Activated CD4-positive, alpha-beta memory T cell treated with anti-CD3 and anti-CD28 coated beads, Interleukin-2, amount 10 ng/mL, durations not matched to agents 7 days and 5 days (primary cell): ENCODE measurements around the gene HLF. TPM values are rescaled to one million over a fixed set of nuclear protein-coding genes. Genes with fewer than 3 reads are reported as not detected.

Experiments used
- CTCF ChIA-PET: fragments of 350-600 bp; sonication (Branson Sonifier 250); formaldehyde crosslinking; loops from one replicate; lab custom pipeline; 2021; ENCODE audit warnings: antibody characterized with exemption, inconsistent platforms; lab: Charles Lee
- POLR2A ChIA-PET: fragments of 350-600 bp; sonication (Branson Sonifier 250); formaldehyde crosslinking; loops from one replicate; lab custom pipeline; 2021; ENCODE audit warnings: antibody characterized with exemption; lab: Charles Lee
- DNase-seq: peaks from one replicate; pipeline ENCODE4 v3.0.0-alpha.2; 2020
- H3K27ac Mint-ChIP-seq: one replicate; pipeline ENCODE4 v1.8.0; 2021; ENCODE audit warnings: mild to moderate bottlenecking, mixed read lengths
- H3K27me3 Mint-ChIP-seq: one replicate; pipeline ENCODE4 v1.8.0; 2021; ENCODE audit warnings: mixed read lengths
- H3K36me3 Mint-ChIP-seq: one replicate; pipeline ENCODE4 v1.8.0; 2021; ENCODE audit warnings: low read depth, mixed read lengths
- H3K4me1 Mint-ChIP-seq: one replicate; pipeline ENCODE4 v1.8.0; 2021; ENCODE audit warnings: mixed read lengths
- H3K4me3 Mint-ChIP-seq: one replicate; pipeline ENCODE4 v1.8.0; 2021; ENCODE audit warnings: mild to moderate bottlenecking, mixed read lengths
- H3K9me3 Mint-ChIP-seq: one replicate; pipeline ENCODE4 v1.8.0; 2021; ENCODE audit warnings: mixed read lengths
- total RNA-seq, 2 experiments: library from RNA; stranded (reverse); gene quantifications; one replicate each; pipeline ENCODE4 v1.2.3, GENCODE V29; 2021

The HLF gene, protein sequence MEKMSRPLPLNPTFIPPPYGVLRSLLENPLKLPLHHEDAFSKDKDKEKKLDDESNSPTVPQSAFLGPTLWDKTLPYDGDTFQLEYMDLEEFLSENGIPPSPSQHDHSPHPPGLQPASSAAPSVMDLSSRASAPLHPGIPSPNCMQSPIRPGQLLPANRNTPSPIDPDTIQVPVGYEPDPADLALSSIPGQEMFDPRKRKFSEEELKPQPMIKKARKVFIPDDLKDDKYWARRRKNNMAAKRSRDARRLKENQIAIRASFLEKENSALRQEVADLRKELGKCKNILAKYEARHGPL
- 1 to 10 TPM; 2.8 to 3.3 TPM for total RNA-seq

GRCh38 chr17:55264645-55265298 is at the start of gene HLF:
Gene HLF (plus strand): TSS chr17:55264960. CDS start chr17:55265485, 525 bp downstream.
- H3K4me1 Mint-ChIP-seq = peaks cover 20% of the 10 kb centered on the region
- CTCF ChIA-PET = interaction anchor here (0.7 to 1.5 kb wide), 7 partner anchors 22 to 91 kb away, joined by 3 to 6 read pairs (median 4); no protein-coding TSS in a partner anchor
- POLR2A ChIA-PET = interaction anchor here (0.6 to 4.7 kb wide), 3 partner anchors 8 to 80 kb away, joined by 3 to 25 read pairs (median 3); no protein-coding TSS in a partner anchor
- peaks cover 76% of the 10 kb centered on the region for H3K27me3 Mint-ChIP-seq
- peak; percentile 80 for DNase-seq
- H3K9me3 Mint-ChIP-seq = no peaks in the 10 kb centered on the region
- H3K4me3 Mint-ChIP-seq = peak within 1 kb of the TSS; percentile 62
- no peaks in the 10 kb centered on the region for H3K36me3 Mint-ChIP-seq
- H3K27ac Mint-ChIP-seq = no peak within 1 kb of the TSS

GRCh38 chr17:55215711-55216110 is 49.0 kb upstream of the HLF start:
- Mint-ChIP-seq H3K27ac (no peak overlapping the region), H3K27me3 (peaks cover 7% of the 10 kb centered on the region), H3K36me3 (no peaks in the 10 kb centered on the region), H3K4me1 (peaks cover 2% of the 10 kb centered on the region), H3K9me3 (no peaks in the 10 kb centered on the region), H3K4me3 (no peak overlapping the region)
- POLR2A ChIA-PET = no interaction called here
- no peak for DNase-seq
- CTCF ChIA-PET = no interaction called here

- Mint-ChIP-seq H3K27ac (no peak overlapping the region), H3K9me3 (no peaks in the 10 kb centered on the region), H3K27me3 (peaks cover 7% of the 10 kb centered on the region), H3K36me3 (no peaks in the 10 kb centered on the region), H3K4me1 (peaks cover 2% of the 10 kb centered on the region), H3K4me3 (no peak overlapping the region)
- no peak for DNase-seq
- CTCF ChIA-PET = no interaction called here
- POLR2A ChIA-PET = no interaction called here
Measured at GRCh38 chr17:55216888-55217287, 47.9 kb upstream of the HLF start.

- no peaks in the 10 kb centered on the region for H3K36me3 Mint-ChIP-seq
- no peak overlapping the region for H3K4me3 Mint-ChIP-seq
- H3K9me3 Mint-ChIP-seq = no peaks in the 10 kb centered on the region
- no peak for DNase-seq
- CTCF ChIA-PET = no interaction called here
- no peak overlapping the region for H3K27ac Mint-ChIP-seq
- POLR2A ChIA-PET = no interaction called here
- peaks cover 2% of the 10 kb centered on the region for H3K4me1 Mint-ChIP-seq
- peaks cover 13% of the 10 kb centered on the region for H3K27me3 Mint-ChIP-seq
Measured at GRCh38 chr17:55219459-55219858, 45.3 kb upstream of the HLF start.

GRCh38 chr17:55219934-55220333 is 44.8 kb upstream of the HLF start:
- Mint-ChIP-seq H3K4me1 (peaks cover 2% of the 10 kb centered on the region), H3K36me3 (no peaks in the 10 kb centered on the region), H3K4me3 (no peak overlapping the region), H3K27me3 (peaks cover 13% of the 10 kb centered on the region), H3K27ac (no peak overlapping the region), H3K9me3 (no peaks in the 10 kb centered on the region)
- ChIA-PET CTCF (no interaction called here), POLR2A (no interaction called here)
- no peak for DNase-seq

GRCh38 chr17:55223524-55223923 is 41.2 kb upstream of the HLF start:
- CTCF ChIA-PET = no interaction called here
- no peak overlapping the region for H3K27ac Mint-ChIP-seq

GRCh38 chr17:55224746-55225145 is 40.0 kb upstream of the HLF start:
- no peak for DNase-seq
- peaks cover 6% of the 10 kb centered on the region for H3K27me3 Mint-ChIP-seq
- POLR2A ChIA-PET = no interaction called here
- no peak overlapping the region for H3K27ac Mint-ChIP-seq
- no peaks in the 10 kb centered on the region for H3K9me3 Mint-ChIP-seq
- H3K4me3 Mint-ChIP-seq = no peak overlapping the region
- CTCF ChIA-PET = interaction anchor here (1.5 kb wide), 1 partner anchor 12 kb away, joined by 4 read pairs; no protein-coding TSS in a partner anchor
- no peaks in the 10 kb centered on the region for H3K36me3 Mint-ChIP-seq
- no peaks in the 10 kb centered on the region for H3K4me1 Mint-ChIP-seq

More at GRCh38 chr17:55223524-55223923, 41.2 kb upstream of the HLF start:
- H3K36me3 Mint-ChIP-seq = no peaks in the 10 kb centered on the region
- H3K4me3 Mint-ChIP-seq = no peak overlapping the region
- POLR2A ChIA-PET = no interaction called here
- DNase-seq = no peak
- no peaks in the 10 kb centered on the region for H3K9me3 Mint-ChIP-seq
- H3K27me3 Mint-ChIP-seq = peaks cover 13% of the 10 kb centered on the region
- no peaks in the 10 kb centered on the region for H3K4me1 Mint-ChIP-seq

- H3K4me3 Mint-ChIP-seq = no peak overlapping the region
- no peaks in the 10 kb centered on the region for H3K4me1 Mint-ChIP-seq
- H3K27me3 Mint-ChIP-seq = peaks cover 8% of the 10 kb centered on the region
- ChIA-PET CTCF (interaction anchor here (1.5 kb wide), 1 partner anchor 12 kb away, joined by 4 read pairs; no protein-coding TSS in a partner anchor), POLR2A (interaction anchor here (0.8 kb wide), 1 partner anchor 13 kb away, joined by 6 read pairs; no protein-coding TSS in a partner anchor)
- no peaks in the 10 kb centered on the region for H3K36me3 Mint-ChIP-seq
- no peak overlapping the region for H3K27ac Mint-ChIP-seq
- no peak for DNase-seq
- H3K9me3 Mint-ChIP-seq = no peaks in the 10 kb centered on the region
Measured at GRCh38 chr17:55225237-55225636, 39.5 kb upstream of the HLF start.

DNA sequence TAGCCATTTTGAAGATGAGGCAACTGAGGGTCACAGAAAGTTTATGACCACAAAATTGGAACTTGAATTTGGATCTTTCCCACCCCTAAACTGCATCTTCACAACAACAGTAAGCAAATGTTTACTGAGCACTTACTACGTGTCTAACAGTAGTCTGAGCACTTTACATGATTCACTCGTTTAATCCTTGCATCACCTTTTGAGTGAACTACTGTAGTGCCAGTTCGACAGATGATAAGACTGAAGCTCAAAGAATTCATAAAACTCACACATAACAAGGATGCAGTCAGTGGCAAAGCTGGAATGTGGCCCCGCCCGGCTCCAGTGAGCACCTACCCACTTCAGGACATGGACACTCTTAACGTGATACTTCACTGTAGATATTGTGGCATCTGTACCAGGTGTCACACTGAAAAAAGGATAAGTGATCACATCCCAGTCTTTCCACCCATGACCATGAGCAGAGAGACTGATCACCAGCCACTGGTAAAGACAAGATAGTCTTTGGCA is 36.0 kb upstream of the HLF start:
- Mint-ChIP-seq H3K36me3 (no peaks in the 10 kb centered on the region), H3K27ac (no peak overlapping the region), H3K4me3 (no peak overlapping the region), H3K4me1 (no peaks in the 10 kb centered on the region), H3K27me3 (peaks cover 2% of the 10 kb centered on the region), H3K9me3 (no peaks in the 10 kb centered on the region)
- ChIA-PET POLR2A (no interaction called here), CTCF (no interaction called here)
- DNase-seq = no peak

DNA sequence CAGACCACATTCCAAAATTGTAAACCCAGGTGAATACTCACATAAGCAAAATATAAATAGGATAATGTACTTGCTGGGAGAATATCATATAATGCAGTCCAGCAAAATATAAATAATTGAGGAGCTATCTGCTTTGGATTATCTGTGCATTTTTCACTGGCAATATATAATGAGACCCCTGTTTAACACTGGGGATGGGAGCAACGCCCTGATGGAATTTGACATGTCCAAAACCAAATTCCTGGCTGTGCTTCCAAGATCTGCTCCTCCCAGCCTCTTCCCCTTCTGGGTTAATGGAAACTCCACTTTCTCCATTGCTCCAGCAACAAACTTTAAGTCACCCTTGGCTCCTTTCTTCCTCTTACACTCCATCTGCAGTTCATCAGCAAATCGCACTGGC is 35.5 kb upstream of the HLF start:
- no peaks in the 10 kb centered on the region for H3K4me1 Mint-ChIP-seq
- POLR2A ChIA-PET = no interaction called here
- DNase-seq = no peak

DNA sequence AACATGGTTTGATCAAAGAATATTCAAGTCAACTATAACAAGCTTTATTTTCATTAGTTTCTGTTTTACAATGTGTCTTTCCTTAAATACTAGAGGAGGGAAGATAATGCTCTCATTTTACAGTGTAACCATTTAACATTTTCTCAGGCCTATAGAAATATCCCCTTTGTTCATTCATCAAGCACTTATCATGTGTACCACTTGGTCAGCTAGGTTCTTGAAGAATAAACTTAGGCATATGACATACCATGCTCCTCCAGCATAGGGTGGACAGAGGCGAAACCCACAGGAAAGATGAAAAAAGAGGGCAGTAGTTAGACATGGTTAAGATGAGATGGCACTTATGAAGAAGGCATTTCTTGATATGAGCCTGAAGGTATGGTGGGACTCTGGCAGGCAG is 34.0 kb upstream of the HLF start:
- H3K27ac Mint-ChIP-seq = no peak overlapping the region
- no peaks in the 10 kb centered on the region for H3K9me3 Mint-ChIP-seq
- H3K4me3 Mint-ChIP-seq = no peak overlapping the region
- no peak for DNase-seq
- no peaks in the 10 kb centered on the region for H3K36me3 Mint-ChIP-seq
- ChIA-PET CTCF (interaction anchor here (0.6 kb wide), 1 partner anchor 498 kb away, joined by 3 read pairs; no protein-coding TSS in a partner anchor), POLR2A (no interaction called here)
- peaks cover 2% of the 10 kb centered on the region for H3K27me3 Mint-ChIP-seq
- no peaks in the 10 kb centered on the region for H3K4me1 Mint-ChIP-seq

More for the DNA sequence above, 35.5 kb upstream of the HLF start:
- Mint-ChIP-seq H3K27ac (no peak overlapping the region), H3K27me3 (peaks cover 2% of the 10 kb centered on the region), H3K36me3 (no peaks in the 10 kb centered on the region), H3K4me3 (no peak overlapping the region), H3K9me3 (no peaks in the 10 kb centered on the region)
- CTCF ChIA-PET = no interaction called here

DNA sequence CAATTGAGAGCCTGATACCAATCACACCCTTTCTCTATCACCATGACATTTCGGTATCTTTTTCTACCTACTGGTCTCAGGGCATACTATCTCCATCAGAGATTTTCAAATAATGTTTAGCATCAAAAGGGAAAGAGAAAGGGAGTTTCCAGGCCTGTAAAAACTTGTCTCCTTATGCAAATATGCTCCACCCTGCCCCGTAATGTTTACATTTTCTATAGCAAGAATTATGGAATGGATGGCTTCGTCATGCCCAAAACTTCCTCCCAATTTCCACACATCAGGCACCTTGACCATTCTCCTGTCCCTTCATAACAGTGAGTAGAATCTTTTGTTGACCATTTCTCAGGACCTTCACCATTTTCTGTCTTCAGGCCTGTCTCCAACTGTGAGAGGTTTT is 30.9 kb upstream of the HLF start:
- H3K36me3 Mint-ChIP-seq = no peaks in the 10 kb centered on the region
- no peaks in the 10 kb centered on the region for H3K9me3 Mint-ChIP-seq
- no peak overlapping the region for H3K27ac Mint-ChIP-seq
- no peak for DNase-seq
- ChIA-PET CTCF (no interaction called here), POLR2A (no interaction called here)
- no peak overlapping the region for H3K4me3 Mint-ChIP-seq
- H3K4me1 Mint-ChIP-seq = peaks cover 17% of the 10 kb centered on the region
- H3K27me3 Mint-ChIP-seq = peaks cover 2% of the 10 kb centered on the region

DNA sequence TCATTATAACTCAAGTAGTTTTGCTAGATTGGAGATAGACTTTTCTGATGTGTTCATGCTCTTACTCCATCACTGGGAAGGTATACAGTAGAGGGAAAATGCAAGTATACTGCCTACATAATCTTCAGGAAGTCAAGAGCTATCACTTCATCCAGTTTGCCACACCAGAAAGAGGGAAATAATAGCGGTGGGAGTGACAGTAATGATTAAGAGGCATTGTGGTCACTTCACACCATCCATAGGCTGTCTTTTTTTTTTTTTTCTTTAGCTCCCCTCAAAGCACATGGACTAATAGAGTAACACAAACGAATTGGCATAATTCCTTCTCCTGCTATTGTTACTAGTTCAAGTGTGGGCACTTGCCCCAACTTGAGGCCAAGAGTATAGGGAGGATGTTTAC is 28.4 kb upstream of the HLF start:
- peaks cover 19% of the 10 kb centered on the region for H3K4me1 Mint-ChIP-seq
- no peak for DNase-seq
- H3K9me3 Mint-ChIP-seq = no peaks in the 10 kb centered on the region
- H3K27me3 Mint-ChIP-seq = peaks cover 14% of the 10 kb centered on the region
- ChIA-PET CTCF (interaction anchor here (1.3 to 2.7 kb wide), 3 partner anchors 11 to 243 kb away, joined by 3 to 14 read pairs (median 4); no protein-coding TSS in a partner anchor), POLR2A (interaction anchor here (2.8 kb wide), 1 partner anchor 29 kb away, joined by 25 read pairs; the partner anchor contains the start of gene HLF)
- no peaks in the 10 kb centered on the region for H3K36me3 Mint-ChIP-seq
- H3K27ac Mint-ChIP-seq = no peak overlapping the region
- H3K4me3 Mint-ChIP-seq = no peak overlapping the region
